DOHH2 (cell line): ENCODE measurements around the gene EDEM2.

ENCODE experiments used
- H3F3A ChIP-seq: fragments of 200-600 bp; sonication (generic), shearing (Covaris generic); 2 replicates; pipeline ENCODE4 v1.6.0; 2016; ENCODE audit warnings: antibody characterized with exemption, mild to moderate bottlenecking; ENCODE audit not compliant: control insufficient read depth, insufficient read depth
- H3K27ac ChIP-seq: fragments of 200-600 bp; sonication (generic); 2 replicates; pipeline ENCODE4 v1.5.1; 2014; ENCODE audit warnings: low read depth, mild to moderate bottlenecking, low read length, moderate library complexity
- H3K27me3 ChIP-seq: fragments of 200-600 bp; sonication (generic); 2 replicates; pipeline ENCODE4 v1.6.1; 2014; ENCODE audit warnings: mild to moderate bottlenecking, low read length, mixed read lengths; ENCODE audit not compliant: control insufficient read depth
- H3K36me3 ChIP-seq: fragments of 200-600 bp; sonication (generic); 2 replicates; pipeline ENCODE4 v1.6.1; 2014; ENCODE audit warnings: mild to moderate bottlenecking, low read length, moderate library complexity, mixed read lengths; ENCODE audit not compliant: control insufficient read depth
- H3K4me1 ChIP-seq: fragments of 200-600 bp; sonication (generic); 2 replicates; pipeline ENCODE4 v1.6.1; 2014; ENCODE audit warnings: mild to moderate bottlenecking, low read length, mixed read lengths; ENCODE audit not compliant: control insufficient read depth
- H3K4me2 ChIP-seq: fragments of 200-600 bp; sonication (generic); 2 replicates; pipeline ENCODE4 v1.6.0; 2014; ENCODE audit warnings: mild to moderate bottlenecking, low read length, moderate library complexity
- H3K4me3 ChIP-seq: fragments of 200-600 bp; sonication (generic); 2 replicates; pipeline ENCODE4 v1.5.1; 2014; ENCODE audit warnings: mild to moderate bottlenecking, low read length, mixed read lengths
- H3K79me2 ChIP-seq: fragments of 200-600 bp; sonication (generic); 2 replicates; pipeline ENCODE4 v1.6.1; 2014; ENCODE audit warnings: mild to moderate bottlenecking, low read length, mixed read lengths; ENCODE audit not compliant: control insufficient read depth
- H3K9me2 ChIP-seq: fragments of 200-600 bp; sonication (generic); replicated peaks from 2 replicates; pipeline ENCODE4 v1.6.1; 2014; ENCODE audit warnings: mild to moderate bottlenecking, low read length, mixed read lengths; ENCODE audit not compliant: control insufficient read depth
- H3K9me3 ChIP-seq: fragments of 200-600 bp; sonication (generic); 2 replicates; pipeline ENCODE4 v1.6.1; 2014; ENCODE audit warnings: antibody characterized with exemption, low read length, mixed read lengths; ENCODE audit not compliant: control insufficient read depth, insufficient read depth
- H4K20me1 ChIP-seq: fragments of 200-600 bp; sonication (generic); 2 replicates; pipeline ENCODE4 v1.6.0; 2014; ENCODE audit warnings: low read depth, mild to moderate bottlenecking, antibody characterized with exemption, low read length, moderate library complexity; ENCODE audit not compliant: control insufficient read depth, insufficient read depth
- EZH2phosphoT487 ChIP-seq: fragments of 200-600 bp; sonication (generic); IDR thresholded peaks from 2 replicates; pipeline ENCODE4 v1.6.1; 2017; ENCODE audit warnings: borderline replicate concordance, mild to moderate bottlenecking, antibody characterized with exemption, low read length, moderate library complexity, mixed read lengths
- TF ChIP-seq, protein P1 (sequence below): fragments of 200-600 bp; sonication (generic); IDR thresholded peaks from one replicate; pipeline ENCODE4 v1.5.1; 2014; ENCODE audit warnings: antibody characterized with exemption, mild to moderate bottlenecking, low read depth, low read length; ENCODE audit not compliant: poor library complexity, severe bottlenecking

The EDEM2 gene

DNA sequence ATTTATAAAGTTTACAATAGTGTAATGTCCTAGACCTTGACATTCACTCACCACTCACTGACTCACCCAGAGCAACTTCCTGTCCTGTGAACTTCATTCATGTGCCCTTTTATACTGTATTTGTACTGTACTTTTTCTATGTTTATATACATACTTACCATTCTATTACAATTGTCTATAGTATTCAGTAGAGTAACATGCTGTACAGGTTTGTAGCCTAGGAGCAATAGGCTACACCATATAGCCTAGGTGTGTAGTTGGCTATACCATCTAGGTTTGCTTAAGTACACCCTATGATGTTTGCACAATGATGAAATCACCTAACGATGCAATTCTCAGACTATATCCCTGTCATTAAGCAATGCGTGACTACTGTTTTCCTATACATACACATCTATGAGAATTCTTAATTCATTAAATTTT is 17.5 kb downstream of the EDEM2 start:
- TF ChIP-seq, protein P1, sequence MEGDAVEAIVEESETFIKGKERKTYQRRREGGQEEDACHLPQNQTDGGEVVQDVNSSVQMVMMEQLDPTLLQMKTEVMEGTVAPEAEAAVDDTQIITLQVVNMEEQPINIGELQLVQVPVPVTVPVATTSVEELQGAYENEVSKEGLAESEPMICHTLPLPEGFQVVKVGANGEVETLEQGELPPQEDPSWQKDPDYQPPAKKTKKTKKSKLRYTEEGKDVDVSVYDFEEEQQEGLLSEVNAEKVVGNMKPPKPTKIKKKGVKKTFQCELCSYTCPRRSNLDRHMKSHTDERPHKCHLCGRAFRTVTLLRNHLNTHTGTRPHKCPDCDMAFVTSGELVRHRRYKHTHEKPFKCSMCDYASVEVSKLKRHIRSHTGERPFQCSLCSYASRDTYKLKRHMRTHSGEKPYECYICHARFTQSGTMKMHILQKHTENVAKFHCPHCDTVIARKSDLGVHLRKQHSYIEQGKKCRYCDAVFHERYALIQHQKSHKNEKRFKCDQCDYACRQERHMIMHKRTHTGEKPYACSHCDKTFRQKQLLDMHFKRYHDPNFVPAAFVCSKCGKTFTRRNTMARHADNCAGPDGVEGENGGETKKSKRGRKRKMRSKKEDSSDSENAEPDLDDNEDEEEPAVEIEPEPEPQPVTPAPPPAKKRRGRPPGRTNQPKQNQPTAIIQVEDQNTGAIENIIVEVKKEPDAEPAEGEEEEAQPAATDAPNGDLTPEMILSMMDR, result no peak
- TF ChIP-seq EZH2phosphoT487, result no peak
- no peaks in the 10 kb centered on the region for H3K9me2 ChIP-seq
- no peak overlapping the region for H3K4me3 ChIP-seq
- H3K36me3 ChIP-seq, result peaks cover 23% of the 10 kb centered on the region
- no peaks in the 10 kb centered on the region for H3K4me1 ChIP-seq
- H3F3A ChIP-seq, result no peaks in the 10 kb centered on the region
- H3K9me3 ChIP-seq, result no peaks in the 10 kb centered on the region
- no peak overlapping the region for H3K4me2 ChIP-seq
- H4K20me1 ChIP-seq, result no peaks in the 10 kb centered on the region
- no peak overlapping the region for H3K27ac ChIP-seq
- H3K79me2 ChIP-seq, result no peaks in the 10 kb centered on the region
- no peaks in the 10 kb centered on the region for H3K27me3 ChIP-seq

DNA sequence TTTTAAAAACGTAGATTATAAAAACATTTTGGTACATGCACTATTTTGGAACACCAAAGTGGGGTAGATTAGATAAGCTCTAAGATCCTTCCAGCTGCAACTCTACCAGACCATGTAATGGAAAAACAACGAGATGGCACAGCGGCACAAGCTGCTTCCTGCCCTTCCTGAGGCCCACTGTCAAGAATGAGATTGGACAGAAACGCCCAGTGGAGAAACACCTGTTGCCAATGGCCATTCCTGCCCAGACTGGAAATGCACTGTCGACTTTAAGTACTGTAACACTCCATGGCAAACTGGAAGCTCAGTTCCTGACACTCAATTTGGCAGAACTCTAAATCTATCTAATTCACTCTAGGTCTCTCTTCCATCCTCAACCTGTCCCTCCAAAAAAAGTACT is 21.4 kb downstream of the EDEM2 start:
- no peak for TF ChIP-seq EZH2phosphoT487
- TF ChIP-seq, protein P1, result no peak
- H3K79me2 ChIP-seq, result no peaks in the 10 kb centered on the region
- H4K20me1 ChIP-seq, result no peaks in the 10 kb centered on the region
- H3K4me1 ChIP-seq, result no peaks in the 10 kb centered on the region
- H3K27me3 ChIP-seq, result no peaks in the 10 kb centered on the region
- peaks cover 22% of the 10 kb centered on the region for H3K36me3 ChIP-seq
- no peaks in the 10 kb centered on the region for H3F3A ChIP-seq
- H3K4me3 ChIP-seq, result no peak overlapping the region
- no peak overlapping the region for H3K27ac ChIP-seq
- H3K9me3 ChIP-seq, result no peaks in the 10 kb centered on the region
- H3K9me2 ChIP-seq, result no peaks in the 10 kb centered on the region
- H3K4me2 ChIP-seq, result no peak overlapping the region

DNA sequence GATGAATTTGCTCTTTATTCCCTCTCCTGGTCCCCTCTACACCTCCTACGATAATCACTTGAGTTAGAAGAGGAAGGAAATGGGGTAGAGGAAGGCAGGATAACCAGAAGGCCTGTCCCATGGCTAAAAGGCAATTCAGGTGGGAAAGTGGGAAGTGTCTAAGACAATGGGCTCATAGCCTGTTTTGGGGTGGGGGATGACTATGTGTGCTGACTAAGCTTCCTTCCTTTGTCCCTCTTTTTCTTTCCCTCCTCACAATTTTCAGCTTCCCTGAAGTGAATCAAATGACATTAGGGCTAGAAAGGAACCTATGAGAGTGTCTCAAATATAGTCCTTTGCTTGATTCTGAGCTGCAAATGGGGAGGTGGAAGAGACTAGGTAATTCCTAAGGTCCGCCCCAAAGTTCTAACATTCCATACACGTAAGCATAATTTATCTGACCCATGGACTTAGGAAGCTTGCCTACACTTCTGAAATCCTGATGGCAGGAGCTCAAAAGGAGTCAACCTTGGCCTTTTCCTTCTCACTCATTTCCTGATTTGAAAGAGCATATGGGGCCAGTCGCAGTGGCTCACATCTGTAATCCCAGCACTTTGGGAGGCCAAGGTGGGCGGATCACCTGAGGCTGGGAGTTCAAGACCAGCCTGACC is 24.3 kb downstream of the EDEM2 start:
- Histone ChIP-seq H3K9me3 (no peaks in the 10 kb centered on the region), H3K36me3 (peaks cover 22% of the 10 kb centered on the region), H3K27me3 (no peaks in the 10 kb centered on the region), H3K4me3 (no peak overlapping the region), H3K4me2 (no peak overlapping the region), H4K20me1 (no peaks in the 10 kb centered on the region), H3K9me2 (no peaks in the 10 kb centered on the region), H3K4me1 (no peaks in the 10 kb centered on the region), H3K27ac (no peak overlapping the region), H3F3A (no peaks in the 10 kb centered on the region), H3K79me2 (no peaks in the 10 kb centered on the region)
- no peak for TF ChIP-seq EZH2phosphoT487
- TF ChIP-seq, protein P1, result no peak

DNA sequence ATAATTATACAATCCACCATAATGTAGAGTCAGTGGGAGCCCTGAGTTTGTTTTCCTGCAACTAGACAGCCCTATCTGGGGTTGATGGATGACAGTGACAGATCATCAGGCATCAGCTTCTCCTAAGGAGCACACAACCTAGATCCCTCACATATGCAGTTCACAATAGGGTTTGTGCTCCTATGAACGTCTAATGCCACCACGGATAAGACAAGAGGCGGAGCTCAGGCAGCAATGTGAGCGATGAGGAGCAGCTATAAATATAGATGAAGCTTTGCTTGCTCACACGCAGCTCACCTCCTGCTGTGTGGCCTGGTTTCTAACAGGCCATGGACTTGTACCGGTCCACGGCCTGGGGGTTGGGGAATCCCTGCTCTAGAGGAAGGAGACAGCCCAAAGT is 25.9 kb downstream of the EDEM2 start:
- Histone ChIP-seq H3F3A (no peaks in the 10 kb centered on the region), H3K79me2 (no peaks in the 10 kb centered on the region), H3K27me3 (no peaks in the 10 kb centered on the region), H3K4me3 (no peak overlapping the region), H3K9me3 (no peaks in the 10 kb centered on the region), H3K36me3 (peaks cover 17% of the 10 kb centered on the region), H3K4me2 (no peak overlapping the region), H3K27ac (no peak overlapping the region), H4K20me1 (no peaks in the 10 kb centered on the region), H3K9me2 (no peaks in the 10 kb centered on the region), H3K4me1 (no peaks in the 10 kb centered on the region)
- TF ChIP-seq EZH2phosphoT487, result no peak
- TF ChIP-seq, protein P1, result no peak
